ENCODE measurements around the gene MTG2.

The MTG2 gene

GRCh38 chr20:62236766-62237513 is 54.1 kb downstream of the MTG2 start:
- DNase-seq = no peak

- DNase-seq = no peak
These were observed 54.6 kb downstream of the MTG2 start for GRCh38 chr20:62237514-62237800.

- peak; percentile 92 to 93 for DNase-seq
These were observed 55.2 kb downstream of the MTG2 start, which contains the start of gene OSBPL2 for GRCh38 chr20:62237801-62238568. Gene OSBPL2 (plus strand): TSS chr20:62238521. CDS start chr20:62256185, 17,664 bp downstream.

- DNase-seq = no peak
These were observed 55.9 kb downstream of the MTG2 start for GRCh38 chr20:62238569-62239277.

- no peak for DNase-seq
These were observed 56.6 kb downstream of the MTG2 start for GRCh38 chr20:62239278-62239879.

GRCh38 chr20:62240020-62240685 is 57.3 kb downstream of the MTG2 start:
- peak in 1 of 2 experiments; percentile 11 for DNase-seq

- DNase-seq = no peak
These were observed 58.7 kb downstream of the MTG2 start for GRCh38 chr20:62241506-62241905.

GRCh38 chr20:62242176-62242575 is 59.3 kb downstream of the MTG2 start:
- DNase-seq = no peak

GRCh38 chr20:62243106-62243505 is 60.3 kb downstream of the MTG2 start:
- no peak for DNase-seq

GRCh38 chr20:62243906-62244515 is 61.2 kb downstream of the MTG2 start:
- no peak for DNase-seq

- DNase-seq = no peak
These were observed 61.8 kb downstream of the MTG2 start for GRCh38 chr20:62244644-62245108.

GRCh38 chr20:62245911-62246280 is 63.1 kb downstream of the MTG2 start:
- DNase-seq = no peak

GRCh38 chr20:62246431-62246830 is 63.6 kb downstream of the MTG2 start:
- DNase-seq = no peak

GRCh38 chr20:62246872-62247652 is 64.2 kb downstream of the MTG2 start:
- no peak for DNase-seq

- DNase-seq = no peak
These were observed 66.2 kb downstream of the MTG2 start for GRCh38 chr20:62248890-62249560.

GRCh38 chr20:62252342-62252966 is 69.6 kb downstream of the MTG2 start:
- no peak for DNase-seq
